Endothelial cell (in vitro differentiated cells): ENCODE results near the gene SLC6A11. TPM values are rescaled to one million over a fixed set of nuclear protein-coding genes. Genes with fewer than 3 reads are reported as not detected.

ENCODE experiments used
- DNase-seq: peaks from one replicate; pipeline ENCODE4 v3.0.0; 2021; ENCODE audit warnings: low spot score
- H3K27ac Mint-ChIP-seq: one replicate; pipeline ENCODE4 v1.8.0; 2021; ENCODE audit warnings: mixed read lengths, inconsistent platforms; ENCODE audit not compliant: unreplicated experiment
- H3K27me3 Mint-ChIP-seq: one replicate; pipeline ENCODE4 v1.8.0; 2021; ENCODE audit warnings: mild to moderate bottlenecking, moderate library complexity, mixed read lengths, inconsistent platforms; ENCODE audit not compliant: unreplicated experiment
- H3K36me3 Mint-ChIP-seq: one replicate; pipeline ENCODE4 v1.8.0; 2021; ENCODE audit warnings: mild to moderate bottlenecking, low read depth, mixed read lengths, inconsistent platforms; ENCODE audit not compliant: unreplicated experiment
- H3K4me1 Mint-ChIP-seq: one replicate; pipeline ENCODE4 v1.8.0; 2021; ENCODE audit warnings: mild to moderate bottlenecking, mixed read lengths, inconsistent platforms; ENCODE audit not compliant: unreplicated experiment
- H3K4me3 Mint-ChIP-seq: one replicate; pipeline ENCODE4 v1.8.0; 2021; ENCODE audit warnings: mild to moderate bottlenecking, mixed read lengths, inconsistent platforms; ENCODE audit not compliant: unreplicated experiment
- H3K9me3 Mint-ChIP-seq: one replicate; pipeline ENCODE4 v1.8.0; 2021; ENCODE audit warnings: mixed read lengths, inconsistent platforms; ENCODE audit not compliant: unreplicated experiment
- CTCF ChIP-seq: fragments of 200-600 bp; sonication (generic); IDR thresholded peaks from one replicate; pipeline ENCODE4 v1.5.0; 2021; ENCODE audit warnings: antibody characterized with exemption; ENCODE audit not compliant: unreplicated experiment
- total RNA-seq: library from RNA; stranded (reverse); fragmentation: NEBNext Ultra II Directional; extraction: Animal tissue kit (Norgen Biotek cat#: 25700); gene quantifications from one replicate; pipeline ENCODE4 v1.2.1, GENCODE V29; 2021; ENCODE audit not compliant: unreplicated experiment

Gene SLC6A11
- total RNA-seq, 1 donor from 2014 or later: 0.15 TPM

DNA sequence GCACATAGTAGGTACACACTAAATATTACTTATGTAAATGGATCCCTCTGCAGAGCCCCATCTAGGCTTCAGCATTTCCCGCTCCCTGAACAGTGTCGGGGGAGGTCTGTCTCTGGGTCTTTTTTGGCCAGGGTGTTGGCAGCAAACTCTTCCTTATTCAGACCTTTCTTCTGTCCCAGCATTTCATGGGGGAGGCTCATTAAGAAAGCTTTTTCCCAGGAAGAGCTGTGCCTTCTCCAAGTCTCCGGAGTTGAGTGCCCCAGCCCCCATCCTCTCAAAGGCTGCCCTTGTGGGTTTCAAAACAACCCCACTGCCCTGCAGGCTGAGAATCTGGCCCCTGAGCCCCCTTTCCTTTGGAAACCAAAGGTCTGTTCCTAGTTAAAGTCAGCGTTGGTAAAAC, 25.1 kb downstream of the SLC6A11 start:
- Mint-ChIP-seq H3K4me3 (no peak overlapping the region), H3K27me3 (peaks cover 12% of the 10 kb centered on the region), H3K36me3 (no peaks in the 10 kb centered on the region), H3K27ac (no peak overlapping the region), H3K4me1 (no peaks in the 10 kb centered on the region), H3K9me3 (no peaks in the 10 kb centered on the region)
- no peak for DNase-seq
- TF ChIP-seq CTCF: no peak

DNA sequence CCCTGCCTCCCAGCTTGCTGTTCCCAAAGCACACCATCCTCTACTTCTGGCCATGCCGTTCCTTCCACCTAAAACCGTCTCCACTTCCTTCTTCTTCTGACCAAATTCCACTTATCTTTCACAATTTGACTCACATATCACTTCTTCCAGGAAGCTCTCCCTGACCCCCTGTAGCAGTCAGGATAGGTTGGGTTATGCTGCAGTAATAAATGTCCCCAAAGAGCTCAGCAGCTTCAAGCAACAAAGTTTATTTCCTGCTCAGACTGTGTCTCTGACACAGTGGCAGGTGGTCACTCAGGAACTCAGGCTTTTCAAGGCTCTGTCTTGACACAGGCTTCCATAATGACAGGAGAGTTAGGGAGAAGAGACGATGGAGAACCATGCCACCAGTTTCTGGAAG, 27.4 kb downstream of the SLC6A11 start:
- Mint-ChIP-seq H3K36me3 (no peaks in the 10 kb centered on the region), H3K9me3 (no peaks in the 10 kb centered on the region), H3K27ac (no peak overlapping the region), H3K4me3 (no peak overlapping the region), H3K4me1 (no peaks in the 10 kb centered on the region), H3K27me3 (peaks cover 12% of the 10 kb centered on the region)
- no peak for DNase-seq
- no peak for TF ChIP-seq CTCF

DNA sequence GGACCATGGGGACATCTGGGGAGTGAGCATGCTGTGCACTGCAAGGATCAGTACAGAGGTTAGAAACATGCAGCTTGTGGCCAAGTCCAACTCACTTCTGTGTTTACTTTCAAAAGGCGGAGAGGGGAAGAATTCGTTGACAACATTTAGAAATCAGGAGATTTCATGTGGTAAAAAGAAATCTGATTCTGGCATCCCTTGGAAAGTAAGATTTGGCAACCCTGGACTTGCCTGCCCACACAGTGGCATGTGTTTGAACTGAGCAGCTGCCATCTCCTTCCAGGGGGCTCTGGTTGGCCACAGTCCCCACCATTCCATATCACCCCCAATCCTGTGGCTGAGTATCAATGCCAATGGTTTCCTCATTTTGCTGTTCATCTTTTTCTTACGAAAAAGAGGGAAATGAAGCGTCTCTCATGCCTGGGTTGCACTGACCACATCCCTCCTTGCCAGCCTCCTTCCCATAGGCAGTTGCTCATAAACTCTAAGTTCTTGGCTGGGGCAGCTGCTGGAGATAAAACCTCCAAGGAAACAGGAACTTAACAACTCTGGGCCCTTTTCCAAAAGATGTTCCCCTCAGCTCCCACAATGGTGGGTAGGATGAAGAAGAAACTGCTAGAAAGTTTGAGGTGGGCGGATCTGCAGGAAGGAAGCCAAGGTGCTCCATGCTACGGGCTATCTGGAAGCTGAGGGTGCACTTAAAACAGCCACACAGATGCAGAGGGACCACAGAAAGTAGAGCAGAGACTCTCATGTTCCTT, 29.2 kb downstream of the SLC6A11 start:
- DNase-seq: no peak
- peaks cover 4% of the 10 kb centered on the region for H3K27me3 Mint-ChIP-seq
- H3K4me1 Mint-ChIP-seq: no peaks in the 10 kb centered on the region

DNA sequence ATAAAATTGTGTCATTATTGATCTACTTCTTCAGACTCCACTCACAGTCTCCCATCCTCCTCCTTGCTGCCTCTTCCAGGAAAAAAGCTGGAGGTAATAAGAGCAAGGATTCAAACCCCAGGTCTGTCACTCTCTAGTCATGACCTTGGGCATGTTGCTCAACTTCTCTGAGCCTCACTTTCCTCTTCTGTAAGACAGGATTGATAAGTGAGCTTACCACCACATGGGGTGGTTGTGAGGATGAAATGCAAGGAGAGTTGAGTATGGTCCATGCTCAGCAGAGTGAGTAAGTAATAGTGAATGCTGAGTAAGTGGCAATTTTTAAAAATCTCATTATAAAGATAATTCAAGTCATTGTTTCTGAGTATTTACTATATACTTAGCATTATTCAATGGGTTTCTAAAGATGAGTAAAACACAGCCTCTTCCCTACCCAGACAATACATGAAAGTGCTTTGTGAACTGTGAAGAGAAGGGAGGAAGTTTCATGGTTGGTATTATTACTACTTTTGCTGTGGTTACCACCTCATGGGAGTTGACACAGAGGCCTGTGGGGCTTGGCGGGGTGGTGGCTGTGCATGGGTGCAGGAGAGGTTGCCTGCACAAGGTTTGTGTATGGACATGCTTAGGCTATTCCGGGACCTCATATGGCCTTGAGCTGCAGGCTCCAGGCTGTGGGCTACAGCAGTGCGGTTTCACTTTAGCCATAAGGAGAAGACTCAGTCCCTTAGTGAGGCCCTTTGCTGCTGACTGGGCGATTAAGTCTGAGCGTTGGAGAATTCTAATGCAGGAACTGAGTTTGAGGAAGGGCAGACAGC, 30.0 kb downstream of the SLC6A11 start:
- Mint-ChIP-seq H3K4me3 (no peak overlapping the region), H3K4me1 (no peaks in the 10 kb centered on the region), H3K27ac (no peak overlapping the region), H3K27me3 (peaks cover 8% of the 10 kb centered on the region), H3K36me3 (no peaks in the 10 kb centered on the region), H3K9me3 (no peaks in the 10 kb centered on the region)
- DNase-seq: no peak
- no peak for TF ChIP-seq CTCF

More for the DNA sequence above, 29.2 kb downstream of the SLC6A11 start:
- no peaks in the 10 kb centered on the region for H3K36me3 Mint-ChIP-seq
- H3K4me3 Mint-ChIP-seq: no peak overlapping the region
- H3K27ac Mint-ChIP-seq: no peak overlapping the region
- H3K9me3 Mint-ChIP-seq: no peaks in the 10 kb centered on the region
- no peak for TF ChIP-seq CTCF

DNA sequence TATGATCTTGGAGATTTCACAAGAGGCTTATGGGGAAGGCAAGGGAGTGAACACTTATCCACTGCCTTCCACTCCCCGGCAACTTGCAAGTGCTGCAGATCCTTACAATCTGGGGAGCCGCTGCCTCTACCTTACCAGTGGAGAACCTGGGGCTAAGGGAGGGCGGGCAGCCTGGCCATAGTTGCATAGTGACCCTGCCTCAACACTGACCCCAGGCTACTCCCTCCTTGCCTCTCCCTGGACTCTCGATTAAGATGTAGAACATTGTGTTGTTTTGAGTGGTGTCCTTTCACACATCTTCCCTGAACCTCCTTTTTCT, 30.6 kb downstream of the SLC6A11 start:
- Mint-ChIP-seq H3K4me3 (no peak overlapping the region), H3K36me3 (no peaks in the 10 kb centered on the region), H3K27ac (no peak overlapping the region), H3K9me3 (no peaks in the 10 kb centered on the region), H3K4me1 (no peaks in the 10 kb centered on the region), H3K27me3 (peaks cover 6% of the 10 kb centered on the region)
- no peak for TF ChIP-seq CTCF
- no peak for DNase-seq
